ENCODE results near the gene TAAR9. TPM values are rescaled to one million over a fixed set of nuclear protein-coding genes. Genes with fewer than 3 reads are reported as not detected.

Gene TAAR9
- total RNA-seq, 2 experiments from 2014 or later: not detected

DNA sequence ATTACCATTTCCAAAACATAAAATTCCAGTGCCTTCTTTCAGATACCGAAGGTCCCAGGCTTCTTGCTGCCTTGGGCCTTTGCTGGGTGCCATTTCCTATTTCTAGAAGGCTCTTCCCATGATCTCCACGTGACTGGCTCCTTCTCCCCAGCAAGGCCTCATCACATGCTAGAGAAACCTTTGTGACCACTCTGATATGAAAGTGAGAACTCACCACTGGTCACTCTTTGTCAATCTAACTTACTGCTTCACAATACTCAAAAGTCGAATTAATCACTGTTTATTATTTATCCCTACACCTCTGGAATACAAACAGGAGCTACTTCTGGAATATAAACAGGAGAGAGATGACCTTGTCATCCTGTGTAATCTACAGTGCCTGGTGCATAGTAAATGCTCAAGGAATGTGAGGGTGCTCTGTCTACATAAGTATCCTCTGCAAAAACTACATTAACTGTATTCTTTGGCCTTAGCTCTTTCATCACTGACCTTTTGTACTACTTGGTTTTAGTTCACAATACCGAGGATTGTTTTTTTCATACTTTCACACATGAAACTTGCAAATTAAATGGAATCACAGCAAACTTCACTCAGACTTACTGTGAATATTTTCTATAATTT lies 26.8 kb upstream of the TAAR9 start:
- Histone ChIP-seq H2AFZ (ENCODE audit: low read length) (no peak overlapping the region), H3K36me3 (ENCODE audit: insufficient read depth, low read length) (peaks cover 54% of the 10 kb centered on the region), H3K4me2 (ENCODE audit: low read length) (peak overlapping the region; percentile 82), H3K4me1 (ENCODE audit: insufficient read depth, low read length, poor library complexity, severe bottlenecking) (peaks cover 57% of the 10 kb centered on the region), H4K20me1 (ENCODE audit: insufficient read depth, low read length) (peaks cover 40% of the 10 kb centered on the region; the same call in 1 of the 2 replicates), H3K79me2 (ENCODE audit: insufficient read depth, low read depth, low read length) (peaks cover 68% of the 10 kb centered on the region), H3K9me2 (ENCODE audit: insufficient read depth, low read length) (no peaks in the 10 kb centered on the region), H3K9me3 (ENCODE audit: low read length) (no peaks in the 10 kb centered on the region), H3K27ac (ENCODE audit: low read depth, low read length, poor library complexity, severe bottlenecking) (peak overlapping the region; percentile 79), H3K4me3 (ENCODE audit: low read depth, low read length, poor library complexity, severe bottlenecking) (peak overlapping the region; percentile 82)
- TF ChIP-seq, protein P1, sequence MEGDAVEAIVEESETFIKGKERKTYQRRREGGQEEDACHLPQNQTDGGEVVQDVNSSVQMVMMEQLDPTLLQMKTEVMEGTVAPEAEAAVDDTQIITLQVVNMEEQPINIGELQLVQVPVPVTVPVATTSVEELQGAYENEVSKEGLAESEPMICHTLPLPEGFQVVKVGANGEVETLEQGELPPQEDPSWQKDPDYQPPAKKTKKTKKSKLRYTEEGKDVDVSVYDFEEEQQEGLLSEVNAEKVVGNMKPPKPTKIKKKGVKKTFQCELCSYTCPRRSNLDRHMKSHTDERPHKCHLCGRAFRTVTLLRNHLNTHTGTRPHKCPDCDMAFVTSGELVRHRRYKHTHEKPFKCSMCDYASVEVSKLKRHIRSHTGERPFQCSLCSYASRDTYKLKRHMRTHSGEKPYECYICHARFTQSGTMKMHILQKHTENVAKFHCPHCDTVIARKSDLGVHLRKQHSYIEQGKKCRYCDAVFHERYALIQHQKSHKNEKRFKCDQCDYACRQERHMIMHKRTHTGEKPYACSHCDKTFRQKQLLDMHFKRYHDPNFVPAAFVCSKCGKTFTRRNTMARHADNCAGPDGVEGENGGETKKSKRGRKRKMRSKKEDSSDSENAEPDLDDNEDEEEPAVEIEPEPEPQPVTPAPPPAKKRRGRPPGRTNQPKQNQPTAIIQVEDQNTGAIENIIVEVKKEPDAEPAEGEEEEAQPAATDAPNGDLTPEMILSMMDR (conservative IDR thresholded peaks at IDR 0.05; ENCODE audit: low read length): no peak
- TF ChIP-seq EZH2phosphoT487 (IDR thresholded peaks at IDR 0.05; ENCODE audit: borderline replicate concordance, low read depth, low read length): no peak
- intact Hi-C loops (cut with micrococcal nuclease; ENCODE audit: unreplicated experiment): loop anchor here (1.0 to 10.0 kb wide), 4 partner anchors 13 to 597 kb away; partner anchors contain the start of gene RPS12
- CTCF ChIA-PET (ENCODE audit: unreplicated experiment): interaction anchor here (1.6 kb wide), 1 partner anchor 15 kb away, joined by 8 read pairs; no protein-coding TSS in a partner anchor
- POLR2A ChIA-PET: interaction anchor here (2.9 to 3.0 kb wide), 2 partner anchors 16 to 24 kb away, joined by 52 to 63 read pairs; no protein-coding TSS in a partner anchor
- DNase-seq (ENCODE audit: low spot score): peak; percentile 28
- BruUV-seq (replicated peaks): TSS peak; percentile 87

DNA sequence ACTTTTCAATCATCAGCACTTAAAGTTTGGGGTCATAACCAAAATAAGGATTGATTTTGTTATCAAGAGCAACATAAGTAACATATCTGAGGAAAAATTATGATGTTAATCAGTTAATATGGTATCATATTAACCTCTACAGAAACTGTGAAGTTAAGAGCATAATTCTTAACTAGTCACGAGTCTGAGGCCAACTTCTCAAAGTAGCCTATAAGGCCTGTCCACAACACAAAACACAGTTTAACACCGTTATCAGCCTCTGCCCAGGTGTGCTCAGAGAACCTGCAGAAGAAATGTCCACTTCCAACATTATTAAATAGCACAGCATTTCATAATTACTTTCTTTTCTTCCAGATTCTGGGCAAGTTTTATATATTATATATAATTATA lies 26.3 kb upstream of the TAAR9 start:
- peaks cover 52% of the 10 kb centered on the region for H3K4me1 ChIP-seq (ENCODE audit: insufficient read depth, low read length, poor library complexity, severe bottlenecking)
- BruUV-seq (replicated peaks): TSS peak; percentile 45
- intact Hi-C loops (cut with micrococcal nuclease; ENCODE audit: unreplicated experiment): loop anchor here (1.0 to 10.0 kb wide), 6 partner anchors 14 to 597 kb away; partner anchors contain the start of genes RPS12 and SLC18B1

More for the DNA sequence above, 26.3 kb upstream of the TAAR9 start:
- ChIA-PET CTCF (ENCODE audit: unreplicated experiment) (interaction anchor here (0.9 kb wide), 1 partner anchor 125 kb away, joined by 3 read pairs; no protein-coding TSS in a partner anchor), POLR2A (interaction anchor here (1.4 to 3.0 kb wide), 4 partner anchors 16 to 46 kb away, joined by 4 to 63 read pairs (median 53); no protein-coding TSS in a partner anchor)
- Histone ChIP-seq H3K27ac (ENCODE audit: low read depth, low read length, poor library complexity, severe bottlenecking) (peak overlapping the region; percentile 79), H3K79me2 (ENCODE audit: insufficient read depth, low read depth, low read length) (peaks cover 63% of the 10 kb centered on the region), H3K36me3 (ENCODE audit: insufficient read depth, low read length) (peaks cover 49% of the 10 kb centered on the region), H4K20me1 (ENCODE audit: insufficient read depth, low read length) (peaks cover 34% of the 10 kb centered on the region; the same call in 1 of the 2 replicates), H2AFZ (ENCODE audit: low read length) (no peak overlapping the region), H3K9me3 (ENCODE audit: low read length) (no peaks in the 10 kb centered on the region), H3K9me2 (ENCODE audit: insufficient read depth, low read length) (no peaks in the 10 kb centered on the region), H3K4me2 (ENCODE audit: low read length) (peak overlapping the region; percentile 82), H3K4me3 (ENCODE audit: low read depth, low read length, poor library complexity, severe bottlenecking) (peak overlapping the region; percentile 82)
- TF ChIP-seq EZH2phosphoT487 (IDR thresholded peaks at IDR 0.05; ENCODE audit: borderline replicate concordance, low read depth, low read length): no peak
- TF ChIP-seq, protein P1 (conservative IDR thresholded peaks at IDR 0.05; ENCODE audit: low read length): no peak
- peak; percentile 29 for DNase-seq (ENCODE audit: low spot score)

All from OCI-LY7 (cell line).